Measurements from ENCODE around the gene TNFSF9.

DNA sequence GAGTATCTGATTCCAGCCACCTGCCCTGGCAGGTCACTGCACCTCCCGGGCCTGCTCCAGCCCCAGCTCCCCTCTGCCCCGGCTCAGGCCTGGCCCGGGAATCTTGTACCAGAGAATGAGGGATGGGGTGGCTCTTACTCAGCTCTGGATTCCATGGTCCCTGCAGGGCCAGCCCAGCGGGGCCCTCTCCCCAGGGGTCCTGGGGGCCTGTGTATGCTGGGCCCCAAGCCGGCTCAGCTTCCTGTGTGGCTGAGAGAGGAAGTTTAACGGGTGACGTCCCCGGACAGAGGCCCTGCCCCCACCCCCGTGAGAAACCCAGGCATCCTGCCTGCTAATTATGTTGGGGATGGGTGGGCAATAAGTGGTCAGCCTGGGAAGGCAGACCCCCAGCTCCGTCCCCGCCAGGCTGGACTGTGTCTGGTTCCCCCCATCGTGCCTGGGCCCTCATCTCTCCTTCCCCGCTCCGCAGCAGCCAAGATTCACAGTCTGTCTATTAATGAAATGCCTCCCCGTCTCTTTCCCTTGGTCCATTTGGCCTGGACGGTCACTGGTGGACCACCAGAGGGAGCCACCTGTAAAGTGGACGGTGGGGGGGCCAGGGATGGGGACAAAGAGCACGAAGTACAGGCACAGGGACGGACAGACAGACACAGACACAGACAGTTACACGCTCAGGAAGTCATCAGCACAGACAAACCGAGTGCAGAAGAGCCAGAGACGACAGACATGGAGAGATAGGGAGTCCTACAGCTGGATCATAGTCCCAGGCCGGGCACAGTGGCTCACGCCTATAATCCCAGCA is 49.1 kb upstream of the TNFSF9 start, which contains the start of gene DENND1C:
- TF ChIP-seq, protein P1, sequence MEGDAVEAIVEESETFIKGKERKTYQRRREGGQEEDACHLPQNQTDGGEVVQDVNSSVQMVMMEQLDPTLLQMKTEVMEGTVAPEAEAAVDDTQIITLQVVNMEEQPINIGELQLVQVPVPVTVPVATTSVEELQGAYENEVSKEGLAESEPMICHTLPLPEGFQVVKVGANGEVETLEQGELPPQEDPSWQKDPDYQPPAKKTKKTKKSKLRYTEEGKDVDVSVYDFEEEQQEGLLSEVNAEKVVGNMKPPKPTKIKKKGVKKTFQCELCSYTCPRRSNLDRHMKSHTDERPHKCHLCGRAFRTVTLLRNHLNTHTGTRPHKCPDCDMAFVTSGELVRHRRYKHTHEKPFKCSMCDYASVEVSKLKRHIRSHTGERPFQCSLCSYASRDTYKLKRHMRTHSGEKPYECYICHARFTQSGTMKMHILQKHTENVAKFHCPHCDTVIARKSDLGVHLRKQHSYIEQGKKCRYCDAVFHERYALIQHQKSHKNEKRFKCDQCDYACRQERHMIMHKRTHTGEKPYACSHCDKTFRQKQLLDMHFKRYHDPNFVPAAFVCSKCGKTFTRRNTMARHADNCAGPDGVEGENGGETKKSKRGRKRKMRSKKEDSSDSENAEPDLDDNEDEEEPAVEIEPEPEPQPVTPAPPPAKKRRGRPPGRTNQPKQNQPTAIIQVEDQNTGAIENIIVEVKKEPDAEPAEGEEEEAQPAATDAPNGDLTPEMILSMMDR (IDR thresholded peaks at IDR 0.05), result peak; percentile 17 to 60 (median 46)
- TF ChIP-seq POLR2A (IDR thresholded peaks at IDR 0.05), result peak in 1 of 3 donors; percentile 20

Measured in body of pancreas (tissue), 4 donors.